K562 (cell line): ENCODE measurements around the gene KCND3. TPM values are rescaled to one million over a fixed set of nuclear protein-coding genes. Genes with fewer than 3 reads are reported as not detected.

Source experiments
- CAMTA2 ChIP-seq: fragments of 250-450 bp; sonication (Bioruptor Pico); conservative IDR thresholded peaks from 2 replicates; pipeline ENCODE4 v1.5.1; 2022
- CBX8 ChIP-seq: fragments of 200-600 bp; sonication (generic); IDR thresholded peaks from 2 replicates; pipeline ENCODE4 v1.6.1; 2012; ENCODE audit warnings: borderline replicate concordance, mixed run types, low read depth, mild to moderate bottlenecking, moderate library complexity, mixed read lengths, low read length, control low read depth, inconsistent platforms; ENCODE audit not compliant: poor library complexity, severe bottlenecking; ENCODE audit errors: extremely low read depth
- DNMT1 ChIP-seq: fragments of 450-650 bp; IDR thresholded peaks from 2 replicates; pipeline ENCODE4 v1.6.1; 2016; ENCODE audit warnings: antibody characterized with exemption, mild to moderate bottlenecking
- ELF1 ChIP-seq: fragments of 200-800 bp; sonication (Bioruptor generic); IDR thresholded peaks from 2 replicates; pipeline ENCODE4 v1.6.1; 2016; ENCODE audit warnings: missing genetic modification characterization, missing compliant biosample characterization
- HIVEP1 ChIP-seq: fragments of 250-450 bp; sonication (Bioruptor Pico); IDR thresholded peaks from 2 replicates; pipeline ENCODE4 v1.4.0; 2020; ENCODE audit warnings: mild to moderate bottlenecking
- HOMEZ ChIP-seq: fragments of 250-450 bp; sonication (Bioruptor Pico); IDR thresholded peaks from 2 replicates; pipeline ENCODE4 v1.4.0; 2020; ENCODE audit warnings: mild to moderate bottlenecking, moderate library complexity
- HOXB6 ChIP-seq: fragments of 250-450 bp; sonication (Bioruptor Pico); IDR thresholded peaks from 2 replicates; pipeline ENCODE4 v1.5.1; 2022; ENCODE audit warnings: mild to moderate bottlenecking, borderline replicate concordance
- JUN ChIP-seq, 2 experiments: sonication (generic) in 1 of 2; formaldehyde crosslinking in 1 of 2; IDR thresholded peaks; 2 replicates each; pipeline versions ENCODE4 v1.6.1 to v1.8.0; 2012 to 2022; ENCODE audit warnings: borderline replicate concordance in 2 of 2, mild to moderate bottlenecking in 2 of 2, improper control_type of control experiment in 1 of 2, low read depth in 1 of 2, low read length in 1 of 2, missing genetic modification reagents in 1 of 2
- KAT2B ChIP-seq: IDR thresholded peaks from one replicate; pipeline ENCODE4 v1.6.1; 2012; ENCODE audit warnings: low read depth, mild to moderate bottlenecking, control low read depth, inconsistent platforms, low read length, moderate library complexity
- MTA2 ChIP-seq: fragments of 450-650 bp; IDR thresholded peaks from 2 replicates; pipeline ENCODE4 v1.6.1; 2016; ENCODE audit warnings: low read depth
- NR2C2 ChIP-seq, 2 experiments: fragments of 200-800 bp in 1 of 2; sonication (Bioruptor generic) in 1 of 2; sonication (generic) in 1 of 2; formaldehyde crosslinking in 1 of 2; IDR thresholded peaks; 2 replicates each; pipeline versions ENCODE4 v1.6.1 to v1.8.0; 2016 to 2022; ENCODE audit warnings: mild to moderate bottlenecking in 1 of 2, missing compliant biosample characterization in 1 of 2, missing genetic modification characterization in 1 of 2, missing genetic modification reagents in 1 of 2
- POLR2H ChIP-seq: IDR thresholded peaks from 2 replicates; pipeline ENCODE4 v1.6.1; 2016; ENCODE audit warnings: missing genetic modification characterization, low read depth, mild to moderate bottlenecking, control low read depth, missing compliant biosample characterization, moderate library complexity
- SIN3B ChIP-seq: fragments of 450-650 bp; IDR thresholded peaks from 2 replicates; pipeline ENCODE4 v1.6.1; 2017; ENCODE audit warnings: low read depth, mild to moderate bottlenecking, moderate library complexity
- SMARCB1 ChIP-seq: IDR thresholded peaks from 2 replicates; pipeline ENCODE4 v1.6.1; 2011; ENCODE audit warnings: improper control_type of control experiment, low read depth; ENCODE audit not compliant: insufficient read length
- SMC3 ChIP-seq: conservative IDR thresholded peaks from 2 replicates; pipeline ENCODE4 v1.6.1; 2011; ENCODE audit warnings: low read depth, low read length, improper control_type of control experiment; ENCODE audit not compliant: insufficient read depth
- THRB ChIP-seq: fragments of 450-650 bp; formaldehyde crosslinking; conservative IDR thresholded peaks from 2 replicates; pipeline ENCODE4 v1.4.0; 2022; ENCODE audit warnings: mild to moderate bottlenecking, missing genetic modification characterization
- VEZF1 ChIP-seq: fragments of 200-800 bp; sonication (Bioruptor generic); IDR thresholded peaks from 2 replicates; pipeline ENCODE4 v1.6.1; 2017; ENCODE audit warnings: missing genetic modification characterization, missing compliant biosample characterization
- ZNF592 ChIP-seq: fragments of 450-650 bp; IDR thresholded peaks from 2 replicates; pipeline ENCODE4 v1.6.1; 2017; ENCODE audit warnings: antibody characterized with exemption, mild to moderate bottlenecking
- polyA plus RNA-seq, 8 experiments: library from polyadenylated mRNA; depleted of rRNA in 4 of 8; stranded (reverse) in 5 of 8; unstranded in 3 of 8; fragments of >200 nt; fragmentation: Nextera tagmentation in 2 of 8; fragmentation: Illumina TruSeq in 1 of 8; extraction: Ambion mirVana in 2 of 8; extraction: Trizol in 1 of 8; gene quantifications; 2 replicates each; pipeline versions ENCODE4 v1.2.1 to v1.2.3, GENCODE V29; 2011 to 2014; ENCODE audit warnings: inconsistent platforms in 1 of 8, missing spikeins in 1 of 8
- total RNA-seq, 7 experiments: library from RNA; depleted of rRNA in 6 of 7; stranded (reverse); fragments of >200 nt in 6 of 7; fragmentation: Illumina TruSeq in 2 of 7; extraction: Trizol in 2 of 7; gene quantifications; 2 replicates each; pipeline versions ENCODE4 v1.2.1 to v1.2.3, GENCODE V29; 2011 to 2021; ENCODE audit warnings: low replicate concordance in 1 of 7

Gene KCND3
- total and polyA plus RNA-seq, 9 of the 15 experiments (the other 6 are each of a cell fraction or from before 2014, with no cell fraction given), result not detected

- TF ChIP-seq VEZF1 (CRISPR knock-in tag) (no peak), SMC3 (peak; percentile 78), POLR2H (tag) (0 out of 2 replicates have a peak, but pooled peaks have one; percentile 7), HOMEZ (CRISPR knock-in tag) (no peak), SIN3B (no peak), HIVEP1 (CRISPR knock-in tag) (no peak), ZNF592 (no peak), HOXB6 (no peak), KAT2B (no peak), CBX8 (no peak), CAMTA2 (no peak), THRB (CRISPR knock-in tag) (no peak), NR2C2 (CRISPR knock-in tag; IDR thresholded peaks at IDR 0.05) (no peak), NR2C2 (tag; IDR thresholded peaks at IDR 0.05) (no peak), ELF1 (tag) (no peak), DNMT1 (no peak), SMARCB1 (no peak), JUN (IDR thresholded peaks at IDR 0.05; ENCODE audit: borderline replicate concordance, low read depth, low read length) (no peak), JUN (CRISPR knock-in tag; IDR thresholded peaks at IDR 0.05; ENCODE audit: borderline replicate concordance) (no peak), MTA2 (no peak)
Measured at GRCh38 chr1:111769517-111770146, 219.8 kb downstream of the KCND3 start (continued).
